Measurements from ENCODE around the gene PEAK1.

GRCh38 chr15:77186594-77187011 is 233.3 kb downstream of the PEAK1 start:
- TF ChIP-seq, protein P1, sequence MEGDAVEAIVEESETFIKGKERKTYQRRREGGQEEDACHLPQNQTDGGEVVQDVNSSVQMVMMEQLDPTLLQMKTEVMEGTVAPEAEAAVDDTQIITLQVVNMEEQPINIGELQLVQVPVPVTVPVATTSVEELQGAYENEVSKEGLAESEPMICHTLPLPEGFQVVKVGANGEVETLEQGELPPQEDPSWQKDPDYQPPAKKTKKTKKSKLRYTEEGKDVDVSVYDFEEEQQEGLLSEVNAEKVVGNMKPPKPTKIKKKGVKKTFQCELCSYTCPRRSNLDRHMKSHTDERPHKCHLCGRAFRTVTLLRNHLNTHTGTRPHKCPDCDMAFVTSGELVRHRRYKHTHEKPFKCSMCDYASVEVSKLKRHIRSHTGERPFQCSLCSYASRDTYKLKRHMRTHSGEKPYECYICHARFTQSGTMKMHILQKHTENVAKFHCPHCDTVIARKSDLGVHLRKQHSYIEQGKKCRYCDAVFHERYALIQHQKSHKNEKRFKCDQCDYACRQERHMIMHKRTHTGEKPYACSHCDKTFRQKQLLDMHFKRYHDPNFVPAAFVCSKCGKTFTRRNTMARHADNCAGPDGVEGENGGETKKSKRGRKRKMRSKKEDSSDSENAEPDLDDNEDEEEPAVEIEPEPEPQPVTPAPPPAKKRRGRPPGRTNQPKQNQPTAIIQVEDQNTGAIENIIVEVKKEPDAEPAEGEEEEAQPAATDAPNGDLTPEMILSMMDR (IDR thresholded peaks at IDR 0.05; ENCODE audit: insufficient read depth, low read length, poor library complexity, severe bottlenecking), result peak; percentile 33
- TF ChIP-seq EZH2phosphoT487 (conservative IDR thresholded peaks at IDR 0.05; ENCODE audit: low read length), result no peak

Measured in SU-DHL-6 (cell line).